ENCODE results near the gene CLOCK. TPM values are rescaled to one million over a fixed set of nuclear protein-coding genes. Genes with fewer than 3 reads are reported as not detected.

Gene CLOCK
- total and polyA plus RNA-seq, 9 of the 15 experiments (the other 6 are each of a cell fraction or from before 2014, with no cell fraction given): 3.7 to 14.4 (median 9.4) TPM

DNA sequence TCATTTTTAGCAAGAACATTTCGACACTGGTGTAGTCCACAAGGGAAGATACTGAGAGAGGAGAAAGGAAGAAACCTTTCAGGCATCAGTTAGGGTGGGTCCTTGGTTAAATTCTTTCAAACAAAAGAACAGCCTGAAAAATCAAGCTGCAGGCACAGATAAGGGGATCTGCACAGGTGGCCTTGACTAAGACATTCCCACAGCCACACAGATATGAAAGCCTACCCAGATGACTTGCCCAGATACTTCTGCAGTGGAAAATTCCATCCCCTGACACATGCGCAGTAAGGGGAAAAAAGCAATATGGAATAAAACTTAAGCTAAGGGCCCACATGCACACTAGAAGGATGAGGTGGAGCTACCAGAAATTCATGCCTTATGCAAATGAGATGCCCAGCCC lies 159.9 kb downstream of the CLOCK start (continued):
- TF ChIP-seq, protein P1, sequence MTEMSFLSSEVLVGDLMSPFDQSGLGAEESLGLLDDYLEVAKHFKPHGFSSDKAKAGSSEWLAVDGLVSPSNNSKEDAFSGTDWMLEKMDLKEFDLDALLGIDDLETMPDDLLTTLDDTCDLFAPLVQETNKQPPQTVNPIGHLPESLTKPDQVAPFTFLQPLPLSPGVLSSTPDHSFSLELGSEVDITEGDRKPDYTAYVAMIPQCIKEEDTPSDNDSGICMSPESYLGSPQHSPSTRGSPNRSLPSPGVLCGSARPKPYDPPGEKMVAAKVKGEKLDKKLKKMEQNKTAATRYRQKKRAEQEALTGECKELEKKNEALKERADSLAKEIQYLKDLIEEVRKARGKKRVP (CRISPR knock-in tag; IDR thresholded peaks at IDR 0.05): 0 out of 2 replicates have a peak, but pooled peaks have one; percentile 51
- peak; percentile 66 for TF ChIP-seq NEUROD1 (IDR thresholded peaks at IDR 0.05; ENCODE audit: borderline replicate concordance, low read depth, low read length, partially characterized antibody)
- peak; percentile 65 for TF ChIP-seq MEIS2 (IDR thresholded peaks at IDR 0.05; ENCODE audit: partially characterized antibody)
- peak; percentile 99 for TF ChIP-seq CBFA2T3 (IDR thresholded peaks at IDR 0.05)
- peak in 1 of 2 experiments; percentile 94; a peak in 2 of 4 replicates for TF ChIP-seq RCOR1 (IDR thresholded peaks at IDR 0.05; ENCODE audit: borderline replicate concordance in 1 of 2, low read depth in 2 of 2, low read length in 2 of 2)
- TF ChIP-seq DNMT1 (IDR thresholded peaks at IDR 0.05): no peak
- TF ChIP-seq CBX2 (IDR thresholded peaks at IDR 0.05; ENCODE audit: insufficient read depth, low read length, poor library complexity, severe bottlenecking): no peak
- peak; percentile 99 for TF ChIP-seq TAL1 (IDR thresholded peaks at IDR 0.05)
- 0 out of 2 replicates have a peak, but pooled peaks have one; percentile 35 for TF ChIP-seq ZBTB33 (CRISPR knock-in tag; IDR thresholded peaks at IDR 0.05)
- TF ChIP-seq MBD2 (IDR thresholded peaks at IDR 0.05; ENCODE audit: borderline replicate concordance, low read depth): peak; percentile 82
- peak in 1 of 2 experiments; percentile 15; a peak in 1 of 4 replicates for TF ChIP-seq FOXA3 (CRISPR knock-in tag; conservative IDR thresholded peaks at IDR 0.05 in 1 of 2, IDR thresholded peaks at IDR 0.05 in 1 of 2)
- peak; percentile 92 for TF ChIP-seq CCNT2 (IDR thresholded peaks at IDR 0.05; ENCODE audit: borderline replicate concordance, extremely low read depth, insufficient read length, low read depth, low read length)
- peak; percentile 99 for TF ChIP-seq KLF16 (IDR thresholded peaks at IDR 0.05)
- TF ChIP-seq ZBTB17 (CRISPR knock-in tag; IDR thresholded peaks at IDR 0.05): 0 out of 2 replicates have a peak, but pooled peaks have one; percentile 53
- TF ChIP-seq PTBP1 (IDR thresholded peaks at IDR 0.05; ENCODE audit: low read depth, low read length): no peak
- TF ChIP-seq SMAD1 (IDR thresholded peaks at IDR 0.05; ENCODE audit: low read depth, low read length, partially characterized antibody): no peak
- TF ChIP-seq SNRNP70 (optimal IDR thresholded peaks at IDR 0.05; ENCODE audit: low read depth, low read length): no peak
- TF ChIP-seq CHAMP1 (IDR thresholded peaks at IDR 0.05): peak; percentile 98
- TF ChIP-seq ARID1B (IDR thresholded peaks at IDR 0.05): peak; percentile 99
- TF ChIP-seq MTA2 (IDR thresholded peaks at IDR 0.05; ENCODE audit: low read depth): peak; percentile 99
- TF ChIP-seq TFAP4 (CRISPR knock-in tag; IDR thresholded peaks at IDR 0.05; ENCODE audit: borderline replicate concordance): peak; percentile 44; the same call in 1 of the 2 replicates
- TF ChIP-seq ZNF561 (CRISPR knock-in tag; conservative IDR thresholded peaks at IDR 0.05): no peak
- TF ChIP-seq ZNF146 (CRISPR knock-in tag; IDR thresholded peaks at IDR 0.05; ENCODE audit: unreplicated experiment): no peak
- TF ChIP-seq CREB1 (IDR thresholded peaks at IDR 0.05): peak; percentile 64
- no peak for TF ChIP-seq CREB1 (CRISPR knock-in tag; IDR thresholded peaks at IDR 0.05)

All from K562 (cell line).